Kidney epithelial cell (primary cell): ENCODE measurements around the gene CLDN16. TPM values are rescaled to one million over a fixed set of nuclear protein-coding genes. Genes with fewer than 3 reads are reported as not detected.

Experiments
- DNase-seq: peaks from one replicate; pipeline ENCODE4 v3.0.0-alpha.2; 2010; ENCODE audit warnings: low read depth
- H3K27me3 ChIP-seq: 2 replicates; pipeline ENCODE4 v1.6.0; 2011; ENCODE audit warnings: low read length; ENCODE audit not compliant: control insufficient read depth, insufficient read depth
- H3K36me3 ChIP-seq: 2 replicates; pipeline ENCODE4 v1.5.1; 2011; ENCODE audit warnings: low read length; ENCODE audit not compliant: control insufficient read depth, insufficient read depth
- H3K4me3 ChIP-seq: 2 replicates; pipeline ENCODE4 v1.5.1; 2011; ENCODE audit warnings: low read depth, mild to moderate bottlenecking, control low read depth, low read length
- total RNA-seq: library from RNA; depleted of rRNA; stranded (reverse); fragments of >200 nt; gene quantifications from 2 replicates; pipeline ENCODE4 v1.2.3, GENCODE V29; 2015
- TF ChIP-seq, protein P1 (sequence below): IDR thresholded peaks from 2 replicates; pipeline ENCODE4 v1.5.1; 2011; ENCODE audit warnings: mild to moderate bottlenecking, moderate library complexity, low read length, control low read depth, inconsistent platforms; ENCODE audit not compliant: insufficient read depth, poor library complexity, severe bottlenecking

The CLDN16 gene
- total RNA-seq, 1 donor from 2014 or later, result 10.9 TPM

DNA sequence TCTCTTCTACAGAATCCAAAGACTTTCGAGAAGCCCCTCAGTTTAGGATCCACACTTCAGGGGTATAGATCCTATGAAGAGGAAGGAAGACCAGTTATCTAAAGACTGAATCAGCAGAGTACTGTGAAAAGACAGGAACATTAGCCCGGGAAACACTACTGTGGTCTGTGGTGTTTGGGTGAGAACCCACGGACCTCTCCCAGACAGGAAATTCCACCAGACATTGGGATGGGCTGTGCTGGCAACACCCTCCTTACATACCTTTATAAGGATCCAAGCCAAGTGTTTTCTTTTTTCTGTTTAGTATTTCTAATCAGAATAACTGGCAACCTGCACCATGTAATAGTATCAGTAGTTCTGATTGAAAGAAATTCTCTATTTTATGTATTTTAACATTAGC is 47.7 kb downstream of the CLDN16 start:
- Histone ChIP-seq H3K36me3 (no peaks in the 10 kb centered on the region), H3K27me3 (no peaks in the 10 kb centered on the region), H3K4me3 (no peak overlapping the region)
- TF ChIP-seq, protein P1, sequence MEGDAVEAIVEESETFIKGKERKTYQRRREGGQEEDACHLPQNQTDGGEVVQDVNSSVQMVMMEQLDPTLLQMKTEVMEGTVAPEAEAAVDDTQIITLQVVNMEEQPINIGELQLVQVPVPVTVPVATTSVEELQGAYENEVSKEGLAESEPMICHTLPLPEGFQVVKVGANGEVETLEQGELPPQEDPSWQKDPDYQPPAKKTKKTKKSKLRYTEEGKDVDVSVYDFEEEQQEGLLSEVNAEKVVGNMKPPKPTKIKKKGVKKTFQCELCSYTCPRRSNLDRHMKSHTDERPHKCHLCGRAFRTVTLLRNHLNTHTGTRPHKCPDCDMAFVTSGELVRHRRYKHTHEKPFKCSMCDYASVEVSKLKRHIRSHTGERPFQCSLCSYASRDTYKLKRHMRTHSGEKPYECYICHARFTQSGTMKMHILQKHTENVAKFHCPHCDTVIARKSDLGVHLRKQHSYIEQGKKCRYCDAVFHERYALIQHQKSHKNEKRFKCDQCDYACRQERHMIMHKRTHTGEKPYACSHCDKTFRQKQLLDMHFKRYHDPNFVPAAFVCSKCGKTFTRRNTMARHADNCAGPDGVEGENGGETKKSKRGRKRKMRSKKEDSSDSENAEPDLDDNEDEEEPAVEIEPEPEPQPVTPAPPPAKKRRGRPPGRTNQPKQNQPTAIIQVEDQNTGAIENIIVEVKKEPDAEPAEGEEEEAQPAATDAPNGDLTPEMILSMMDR, result no peak
- DNase-seq, result no peak

DNA sequence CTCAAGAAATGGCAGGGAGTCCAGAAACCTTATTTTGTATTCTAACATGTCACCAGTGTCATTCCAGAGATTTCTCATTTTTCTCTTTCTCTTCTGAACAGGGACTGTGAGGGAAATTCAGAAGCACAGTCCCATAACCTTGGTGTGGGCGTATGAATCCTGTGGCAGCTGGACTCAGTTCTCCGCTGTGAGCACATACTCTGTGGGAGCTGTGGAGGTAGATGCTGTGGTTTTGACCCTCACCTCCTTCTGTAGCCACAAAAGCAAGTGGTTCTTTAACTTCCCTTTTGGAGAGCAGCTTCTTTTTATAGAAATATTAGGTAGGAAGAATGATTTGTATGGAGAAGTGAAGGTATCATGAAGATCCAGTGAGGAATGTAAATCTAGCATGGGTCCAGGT is 48.4 kb downstream of the CLDN16 start:
- TF ChIP-seq, protein P1, result no peak
- Histone ChIP-seq H3K36me3 (no peaks in the 10 kb centered on the region), H3K27me3 (no peaks in the 10 kb centered on the region), H3K4me3 (no peak overlapping the region)
- no peak for DNase-seq

DNA sequence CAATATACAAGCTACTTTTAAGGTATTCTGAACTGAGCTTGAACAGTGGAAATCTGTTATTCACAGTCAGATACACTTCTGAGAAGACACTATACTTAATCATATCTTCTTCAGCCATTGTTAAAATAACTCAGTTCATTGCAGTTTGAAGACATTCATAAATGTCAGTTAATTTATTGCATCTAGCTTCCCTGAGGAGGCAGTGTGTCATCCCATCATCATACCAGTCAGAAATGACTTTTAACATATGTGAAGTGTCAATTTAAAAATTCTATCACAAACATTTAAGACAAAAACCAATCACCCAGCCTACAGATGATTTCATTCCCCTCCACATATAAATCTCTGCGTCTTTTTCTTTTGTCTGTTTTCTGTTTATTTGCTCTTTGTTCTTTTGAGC is 54.3 kb downstream of the CLDN16 start:
- H3K4me3 ChIP-seq, result no peak overlapping the region
- TF ChIP-seq, protein P1, result no peak
- no peaks in the 10 kb centered on the region for H3K27me3 ChIP-seq
- no peak for DNase-seq
- no peaks in the 10 kb centered on the region for H3K36me3 ChIP-seq

DNA sequence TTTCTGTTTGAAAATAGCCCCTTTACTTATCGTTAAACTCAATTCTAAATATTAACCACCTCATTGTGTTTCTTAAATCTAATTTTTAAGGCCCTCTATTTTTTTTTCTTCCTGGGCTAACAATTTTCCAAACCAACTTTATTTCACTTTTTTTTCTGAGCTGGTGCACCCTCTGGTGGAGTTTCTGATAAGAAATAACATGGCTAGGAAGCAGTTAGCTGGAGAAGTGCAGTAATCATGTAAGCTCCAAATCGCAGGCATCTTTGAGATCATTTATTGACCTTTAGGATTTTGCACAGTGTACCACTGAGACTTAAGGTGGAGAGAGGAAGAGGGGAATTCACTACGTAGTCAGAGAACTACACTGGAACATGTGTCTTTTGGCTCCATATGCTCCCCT is 55.3 kb downstream of the CLDN16 start:
- TF ChIP-seq, protein P1, result peak; percentile 53
- Histone ChIP-seq H3K27me3 (no peaks in the 10 kb centered on the region), H3K36me3 (no peaks in the 10 kb centered on the region), H3K4me3 (no peak overlapping the region)
- no peak for DNase-seq

DNA sequence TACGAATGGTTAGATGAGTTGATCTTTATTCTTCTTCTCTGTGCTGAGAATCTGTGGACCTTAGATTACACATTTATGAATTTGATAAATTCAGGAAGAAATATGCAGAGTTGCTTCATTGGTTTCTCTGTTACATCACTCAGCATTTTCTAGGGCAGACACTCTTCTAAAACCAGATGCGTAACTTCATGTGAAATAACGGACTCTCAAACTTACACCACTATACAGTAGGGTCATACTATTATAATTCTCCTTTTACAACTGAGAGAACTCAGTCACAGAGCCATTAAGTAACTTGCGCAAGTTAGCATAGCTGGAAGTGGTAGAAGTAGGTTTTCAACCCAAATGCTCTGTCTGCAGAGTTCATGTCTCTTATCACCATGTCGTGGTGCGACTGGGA is 56.0 kb downstream of the CLDN16 start:
- Histone ChIP-seq H3K4me3 (no peak overlapping the region), H3K27me3 (no peaks in the 10 kb centered on the region), H3K36me3 (no peaks in the 10 kb centered on the region)
- DNase-seq, result no peak
- TF ChIP-seq, protein P1, result no peak

DNA sequence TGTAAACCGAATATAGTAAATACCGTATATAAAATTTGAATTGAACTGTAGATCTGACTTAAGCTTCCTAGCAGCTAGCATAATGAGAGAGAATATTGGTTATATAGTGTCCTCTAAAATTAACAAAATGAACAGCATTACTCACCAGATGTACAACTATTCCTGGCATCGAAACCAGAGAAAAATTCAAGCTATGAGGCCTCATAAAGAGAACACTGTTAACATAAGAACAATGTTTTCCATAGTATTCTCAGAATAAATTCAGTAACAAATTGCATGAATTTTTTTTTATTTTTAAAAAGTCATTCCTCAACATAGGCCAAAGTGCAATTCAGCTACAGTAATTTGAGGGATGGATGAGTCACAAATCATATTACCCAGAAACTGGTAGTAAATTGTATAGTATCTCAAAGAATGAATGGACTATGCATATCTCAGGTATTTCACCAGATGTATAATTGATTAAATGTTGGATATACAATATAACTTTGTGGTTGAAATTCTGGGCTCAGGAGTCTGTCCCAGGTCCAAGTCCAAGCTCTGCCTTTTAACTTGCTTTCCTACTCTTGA is 56.7 kb downstream of the CLDN16 start:
- Histone ChIP-seq H3K27me3 (no peaks in the 10 kb centered on the region), H3K36me3 (no peaks in the 10 kb centered on the region), H3K4me3 (no peak overlapping the region)
- TF ChIP-seq, protein P1, result no peak
- DNase-seq, result no peak
